Left ventricle myocardium inferior (tissue), 1 donor: ENCODE measurements around the gene JPT1. TPM values are rescaled to one million over a fixed set of nuclear protein-coding genes. Genes with fewer than 3 reads are reported as not detected.

Source experiments
- DNase-seq: peaks from one replicate; pipeline ENCODE4 v3.0.0-alpha.2; 2020
- H3K27ac ChIP-seq: fragments of 200-600 bp; replicated peaks from 2 replicates; pipeline ENCODE4 v1.8.0; 2021
- H3K27me3 ChIP-seq: fragments of 200-600 bp; 2 replicates; pipeline ENCODE4 v1.8.0; 2021; ENCODE audit warnings: low read depth
- H3K36me3 ChIP-seq: fragments of 200-600 bp; 2 replicates; pipeline ENCODE4 v1.8.0; 2021
- H3K4me1 ChIP-seq: fragments of 200-600 bp; 2 replicates; pipeline ENCODE4 v1.8.0; 2021
- H3K4me3 ChIP-seq: fragments of 200-600 bp; 2 replicates; pipeline ENCODE4 v1.8.0; 2021; ENCODE audit warnings: mild to moderate bottlenecking, moderate library complexity
- H3K9me3 ChIP-seq: fragments of 200-600 bp; replicated peaks from 2 replicates; pipeline ENCODE4 v1.8.0; 2021
- intact Hi-C: fragments of 100-400 bp; cut with micrococcal nuclease; formaldehyde crosslinking; loops from one replicate; pipeline ENCODE4 v1.11.0; 2022
- total RNA-seq: library from RNA; stranded (reverse); fragmentation: NEBNext Ultra II Directional; extraction: Animal tissue kit (Norgen Biotek cat#: 25700); gene quantifications from one replicate; pipeline ENCODE4 v1.2.1, GENCODE V29; 2021
- TF ChIP-seq, protein P1 (sequence below): fragments of 200-600 bp; IDR thresholded peaks from 2 replicates; pipeline ENCODE4 v1.8.0; 2021; ENCODE audit warnings: antibody characterized with exemption, mild to moderate bottlenecking, borderline replicate concordance
- donor health status: DM: no; HTN: yes; CAD: no; lungs with severe emphysema.

Gene JPT1
- total RNA-seq, 1 donor from 2014 or later = 13.8 TPM

DNA sequence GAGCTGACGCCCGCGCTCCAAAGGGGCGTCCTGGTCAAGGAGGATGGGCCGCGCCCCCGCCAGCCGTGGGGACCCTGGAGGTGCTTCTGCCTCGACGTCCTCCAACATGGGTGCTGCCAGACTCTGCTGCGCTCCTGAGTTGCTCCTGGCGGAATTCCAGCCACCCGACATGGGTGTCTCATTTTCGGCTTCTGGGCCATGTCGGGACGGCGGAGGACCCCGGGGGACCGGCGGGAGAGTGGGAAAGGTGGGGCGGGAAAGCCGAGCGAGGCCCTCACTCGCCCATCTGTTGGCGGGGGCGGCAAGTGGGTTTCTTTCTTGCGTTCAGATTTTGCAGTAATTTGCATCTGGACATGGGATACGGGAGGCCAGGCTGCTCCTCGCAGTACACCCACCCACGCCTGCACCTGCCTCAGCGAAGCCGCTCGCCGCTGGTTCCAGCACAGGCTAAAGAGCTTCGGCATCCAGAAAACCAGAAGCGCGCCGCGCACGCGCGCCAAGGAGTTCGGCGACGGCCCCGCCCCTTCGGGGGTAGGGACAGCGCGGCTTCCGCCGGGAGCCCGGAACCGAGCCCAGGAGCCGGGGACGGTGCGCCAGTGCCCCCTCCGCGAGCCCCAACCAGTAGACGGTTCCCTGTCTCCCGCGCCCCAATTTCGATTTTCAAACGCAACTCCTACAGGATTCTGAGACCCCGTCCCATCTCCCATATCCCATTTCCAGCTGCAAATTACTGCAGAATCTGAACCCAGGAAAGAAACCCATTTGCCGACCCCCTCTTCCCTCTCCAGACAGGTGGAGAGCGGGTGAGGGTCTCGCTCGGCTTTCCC, 44.7 kb downstream of the JPT1 start, which contains the start of gene ARMC7:
TSS of gene ARMC7 (plus strand) at position 563 of the 827 bp plus-strand sequence. CDS start 320 bp downstream, outside the sequence.
- peak within 1 kb of the TSS; percentile 80 for H3K4me3 ChIP-seq
- peaks cover 48% of the 10 kb centered on the region for H3K4me1 ChIP-seq
- intact Hi-C loops = loop anchor here (5.0 kb wide), 1 partner anchor 63 kb away; no protein-coding TSS in a partner anchor

DNA sequence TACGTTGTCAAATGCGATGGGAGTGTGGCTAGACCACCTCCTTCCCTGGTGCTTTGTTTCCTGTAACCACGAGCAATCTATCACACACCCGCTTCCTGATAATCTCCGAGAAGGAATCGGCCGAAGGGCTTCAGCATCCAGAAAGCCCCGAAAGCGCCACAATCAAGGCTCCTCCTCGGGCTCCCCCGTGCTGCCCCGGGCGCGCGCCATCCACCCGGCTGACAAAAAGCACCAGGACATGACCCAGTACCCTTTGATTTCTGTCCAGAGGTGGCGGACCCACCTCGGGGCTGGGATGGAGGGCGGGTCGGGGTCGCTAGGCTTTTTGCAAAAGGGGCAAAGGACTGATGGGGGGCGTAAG, 45.3 kb downstream of the JPT1 start:
- no peak overlapping the region for H3K27ac ChIP-seq
- H3K4me1 ChIP-seq = peaks cover 45% of the 10 kb centered on the region
- H3K27me3 ChIP-seq = no peaks in the 10 kb centered on the region
- TF ChIP-seq, protein P1, sequence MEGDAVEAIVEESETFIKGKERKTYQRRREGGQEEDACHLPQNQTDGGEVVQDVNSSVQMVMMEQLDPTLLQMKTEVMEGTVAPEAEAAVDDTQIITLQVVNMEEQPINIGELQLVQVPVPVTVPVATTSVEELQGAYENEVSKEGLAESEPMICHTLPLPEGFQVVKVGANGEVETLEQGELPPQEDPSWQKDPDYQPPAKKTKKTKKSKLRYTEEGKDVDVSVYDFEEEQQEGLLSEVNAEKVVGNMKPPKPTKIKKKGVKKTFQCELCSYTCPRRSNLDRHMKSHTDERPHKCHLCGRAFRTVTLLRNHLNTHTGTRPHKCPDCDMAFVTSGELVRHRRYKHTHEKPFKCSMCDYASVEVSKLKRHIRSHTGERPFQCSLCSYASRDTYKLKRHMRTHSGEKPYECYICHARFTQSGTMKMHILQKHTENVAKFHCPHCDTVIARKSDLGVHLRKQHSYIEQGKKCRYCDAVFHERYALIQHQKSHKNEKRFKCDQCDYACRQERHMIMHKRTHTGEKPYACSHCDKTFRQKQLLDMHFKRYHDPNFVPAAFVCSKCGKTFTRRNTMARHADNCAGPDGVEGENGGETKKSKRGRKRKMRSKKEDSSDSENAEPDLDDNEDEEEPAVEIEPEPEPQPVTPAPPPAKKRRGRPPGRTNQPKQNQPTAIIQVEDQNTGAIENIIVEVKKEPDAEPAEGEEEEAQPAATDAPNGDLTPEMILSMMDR = no peak
- peak overlapping the region; percentile 80 for H3K4me3 ChIP-seq
- no peak for DNase-seq
- H3K36me3 ChIP-seq = no peaks in the 10 kb centered on the region
- intact Hi-C loops = no loop called here
- H3K9me3 ChIP-seq = no peaks in the 10 kb centered on the region

More for the DNA sequence above, 44.7 kb downstream of the JPT1 start, which contains the start of gene ARMC7:
- Histone ChIP-seq H3K27me3 (no peaks in the 10 kb centered on the region), H3K27ac (peak within 1 kb of the TSS; percentile 86), H3K36me3 (no peaks in the 10 kb centered on the region), H3K9me3 (no peaks in the 10 kb centered on the region)
- peak; percentile 91 for DNase-seq
- TF ChIP-seq, protein P1 = no peak

DNA sequence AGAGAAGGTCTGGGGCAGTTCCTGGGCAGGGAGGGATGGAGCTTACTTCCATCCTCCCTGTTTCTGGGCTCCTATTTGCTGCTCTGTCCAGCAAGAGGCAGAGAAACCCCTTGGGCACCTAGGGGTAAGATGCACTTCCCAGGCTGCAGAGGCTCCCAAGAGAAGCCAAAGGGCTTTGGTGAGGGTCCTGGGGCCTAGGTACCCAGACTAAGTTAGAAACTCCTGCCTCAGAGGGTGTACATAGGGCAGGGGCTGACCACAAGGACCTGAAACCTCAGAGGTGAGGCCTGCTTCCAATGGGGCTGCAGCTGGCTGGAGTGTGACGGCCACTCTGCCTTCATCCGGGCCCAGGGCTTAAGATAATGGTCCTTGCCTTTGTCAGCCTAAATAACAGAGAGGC, 46.1 kb downstream of the JPT1 start:
- TF ChIP-seq, protein P1 = no peak
- no peak for DNase-seq
- intact Hi-C loops = no loop called here

DNA sequence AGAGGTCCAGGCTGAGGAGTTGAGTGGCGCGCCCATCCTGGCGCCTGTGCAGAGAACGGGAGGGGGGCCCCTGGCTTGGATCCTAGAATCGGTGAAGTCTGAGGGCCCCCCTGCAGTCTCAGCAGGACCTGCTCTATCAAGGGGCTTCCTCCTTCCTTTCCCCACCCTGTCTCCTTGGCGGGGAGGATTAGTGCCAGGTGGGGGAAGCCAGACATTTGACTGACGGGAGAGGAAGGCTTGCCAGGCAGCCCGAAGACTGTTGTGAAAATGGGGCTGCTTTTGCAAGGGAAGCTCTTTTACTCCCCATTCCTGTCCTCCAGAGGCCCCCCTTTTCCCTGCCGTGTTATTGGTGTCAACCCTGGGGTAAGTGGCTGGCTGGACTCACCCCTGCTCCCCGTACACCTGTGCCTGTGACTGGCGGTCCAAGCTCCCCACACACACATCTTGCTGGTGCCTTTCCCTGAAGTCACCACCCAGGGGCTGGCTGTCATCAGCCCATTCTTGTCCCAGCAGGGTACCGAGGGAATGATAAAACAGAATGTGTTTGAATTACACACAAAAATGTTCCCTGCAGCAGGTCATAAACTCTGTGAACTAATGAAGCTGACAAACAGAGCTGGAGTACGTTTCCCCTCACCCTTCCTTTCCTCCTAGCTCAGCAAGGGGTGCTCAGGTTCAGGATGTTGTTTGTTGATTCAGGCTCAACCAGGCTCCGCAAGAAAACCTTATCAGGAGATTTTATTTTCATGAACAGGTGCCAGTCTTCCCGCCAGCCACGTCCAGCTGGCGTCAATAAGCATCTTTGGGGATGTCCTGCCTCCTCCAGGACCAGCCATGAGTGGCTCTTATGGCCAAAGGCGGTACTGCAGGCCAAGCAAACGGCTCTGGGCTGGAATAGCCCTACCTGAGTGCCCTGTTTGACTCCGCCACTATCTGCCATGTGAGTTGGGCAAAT, 48.9 kb downstream of the JPT1 start:
- TF ChIP-seq, protein P1 = peak; percentile 78
- DNase-seq = no peak
- Histone ChIP-seq H3K4me1 (peaks cover 29% of the 10 kb centered on the region), H3K9me3 (no peaks in the 10 kb centered on the region), H3K36me3 (peaks cover 4% of the 10 kb centered on the region), H3K27ac (no peak overlapping the region), H3K4me3 (no peak overlapping the region), H3K27me3 (no peaks in the 10 kb centered on the region)
- intact Hi-C loops = no loop called here

More for the DNA sequence above, 46.1 kb downstream of the JPT1 start:
- H3K27ac ChIP-seq = no peak overlapping the region
- H3K4me1 ChIP-seq = peaks cover 47% of the 10 kb centered on the region
- no peaks in the 10 kb centered on the region for H3K9me3 ChIP-seq
- H3K36me3 ChIP-seq = no peaks in the 10 kb centered on the region
- H3K27me3 ChIP-seq = no peaks in the 10 kb centered on the region
- no peak overlapping the region for H3K4me3 ChIP-seq
